Smooth muscle cell of the brain vasculature (primary cell): ENCODE data around the gene USP34.

Source experiments
- DNase-seq: peaks from one replicate; pipeline ENCODE4 v3.0.0-alpha.2; 2012; ENCODE audit warnings: low read depth, low spot score

Gene USP34

GRCh38 chr2:61326423-61326822, 144.5 kb downstream of the USP34 start:
- DNase-seq = no peak

- DNase-seq = no peak
Observed at GRCh38 chr2:61320181-61320580, 150.7 kb downstream of the USP34 start.

- no peak for DNase-seq
Observed at GRCh38 chr2:61318553-61318952, 152.3 kb downstream of the USP34 start.

GRCh38 chr2:61295981-61296380, 174.9 kb downstream of the USP34 start:
- DNase-seq = no peak

GRCh38 chr2:61291851-61292575, 178.9 kb downstream of the USP34 start:
- no peak for DNase-seq

- no peak for DNase-seq
Observed at GRCh38 chr2:61288070-61288841, 182.6 kb downstream of the USP34 start.

GRCh38 chr2:61287254-61287653, 183.6 kb downstream of the USP34 start:
- no peak for DNase-seq

GRCh38 chr2:61283443-61284160, 187.3 kb downstream of the USP34 start:
- no peak for DNase-seq

- no peak for DNase-seq
Observed at GRCh38 chr2:61282104-61282590, 188.7 kb downstream of the USP34 start.

GRCh38 chr2:61281321-61281720, 189.6 kb downstream of the USP34 start:
- no peak for DNase-seq

GRCh38 chr2:61277756-61278155, 193.1 kb downstream of the USP34 start:
- DNase-seq = no peak

GRCh38 chr2:61275575-61276184, 195.2 kb downstream of the USP34 start:
- DNase-seq = no peak

GRCh38 chr2:61272421-61273070, 198.3 kb downstream of the USP34 start:
- no peak for DNase-seq

- DNase-seq = no peak
Observed at GRCh38 chr2:61268249-61268648, 202.6 kb downstream of the USP34 start.

- DNase-seq = no peak
Observed at GRCh38 chr2:61266632-61267505, 204.0 kb downstream of the USP34 start.

- DNase-seq = no peak
Observed at GRCh38 chr2:61263830-61264229, 207.1 kb downstream of the USP34 start.

GRCh38 chr2:61262699-61263098, 208.2 kb downstream of the USP34 start:
- DNase-seq = no peak

- no peak for DNase-seq
Observed at GRCh38 chr2:61257446-61257845, 213.4 kb downstream of the USP34 start.

GRCh38 chr2:61255580-61256437, 215.1 kb downstream of the USP34 start:
- DNase-seq = no peak
